Liver (tissue), 3 donors: ENCODE data around the gene ARL13B.

Experiments
- CTCF ChIP-seq: fragments of 150-350 bp; IDR thresholded peaks from 2 replicates; pipeline ENCODE4 v1.5.1; 2017; ENCODE audit warnings: improper control_type of control experiment, low read depth, low read length; ENCODE audit not compliant: missing input control
- RAD21 ChIP-seq, 2 donors: IDR thresholded peaks; 2 replicates each; pipeline ENCODE4 v1.6.1; 2016; ENCODE audit warnings: antibody characterized with exemption in 2 of 2, mild to moderate bottlenecking in 2 of 2
- REST ChIP-seq: IDR thresholded peaks from 2 replicates; pipeline ENCODE4 v1.6.1; 2016; ENCODE audit warnings: antibody characterized with exemption, mild to moderate bottlenecking
- RXRA ChIP-seq, 2 donors: IDR thresholded peaks; 2 replicates each; pipeline ENCODE4 v1.6.1; 2017 to 2018; ENCODE audit warnings: antibody characterized with exemption in 2 of 2, mild to moderate bottlenecking in 1 of 2
- SP1 ChIP-seq: IDR thresholded peaks from 2 replicates; pipeline ENCODE4 v1.6.1; 2018; ENCODE audit warnings: antibody characterized with exemption, mild to moderate bottlenecking
- donor health status: healthy.
- donor health status: healthy.

GRCh38 chr3:94064243-94064860 is 84.4 kb downstream of the ARL13B start:
- TF ChIP-seq SP1, result no peak
- TF ChIP-seq RXRA (IDR thresholded peaks at IDR 0.05), result no peak
- no peak for TF ChIP-seq CTCF
- no peak for TF ChIP-seq RAD21 (IDR thresholded peaks at IDR 0.05)
- TF ChIP-seq REST, result no peak
